H9 (cell line): ENCODE results near the gene MRPS6. TPM values are rescaled to one million over a fixed set of nuclear protein-coding genes. Genes with fewer than 3 reads are reported as not detected.

Source experiments
- DNase-seq: peaks from one replicate; pipeline ENCODE4 v3.0.0-alpha.2; 2017
- H2AFZ ChIP-seq: one replicate; pipeline ENCODE4 v1.6.1; 2013; ENCODE audit warnings: mild to moderate bottlenecking, low read length, control low read depth, moderate library complexity
- H2AK5ac ChIP-seq: 2 replicates; pipeline ENCODE4 v1.6.1; 2013; ENCODE audit warnings: low read length, control low read depth, mixed read lengths; ENCODE audit not compliant: insufficient read length
- H2BK120ac ChIP-seq: one replicate; pipeline ENCODE4 v1.6.1; 2013; ENCODE audit warnings: low read depth, mild to moderate bottlenecking, low read length, control low read depth, inconsistent platforms; ENCODE audit not compliant: poor library complexity, severe bottlenecking
- H2BK12ac ChIP-seq: 2 replicates; pipeline ENCODE4 v1.6.1; 2013; ENCODE audit warnings: low read length, control low read depth, mixed read lengths, low read depth; ENCODE audit not compliant: insufficient read length
- H2BK15ac ChIP-seq: 2 replicates; pipeline ENCODE4 v1.6.1; 2013; ENCODE audit warnings: low read depth, low read length, control low read depth
- H2BK20ac ChIP-seq: one replicate; pipeline ENCODE4 v1.6.1; 2013; ENCODE audit warnings: low read depth, mild to moderate bottlenecking, low read length, control low read depth, inconsistent platforms; ENCODE audit not compliant: poor library complexity, severe bottlenecking
- H2BK5ac ChIP-seq: 2 replicates; pipeline ENCODE4 v1.6.1; 2013; ENCODE audit warnings: low read length, control low read depth, mixed read lengths; ENCODE audit not compliant: insufficient read length
- H3K14ac ChIP-seq: 2 replicates; pipeline ENCODE4 v1.6.1; 2013; ENCODE audit warnings: low read length, control low read depth; ENCODE audit not compliant: insufficient read depth
- H3K18ac ChIP-seq: 2 replicates; pipeline ENCODE4 v1.6.1; 2013; ENCODE audit warnings: low read depth, mild to moderate bottlenecking, mixed read lengths, low read length, control low read depth; ENCODE audit not compliant: insufficient read length
- H3K23ac ChIP-seq: 2 replicates; pipeline ENCODE4 v1.6.1; 2013; ENCODE audit warnings: low read length, control low read depth, mixed read lengths, low read depth; ENCODE audit not compliant: insufficient read length
- H3K23me2 ChIP-seq: 2 replicates; pipeline ENCODE4 v1.6.1; 2013; ENCODE audit warnings: low read depth, mild to moderate bottlenecking, mixed read lengths, low read length, control low read depth; ENCODE audit not compliant: insufficient read length, poor library complexity, severe bottlenecking
- H3K27ac ChIP-seq: 2 replicates; pipeline ENCODE4 v1.5.1; 2013; ENCODE audit warnings: low read length, control low read depth, mixed read lengths, low read depth; ENCODE audit not compliant: insufficient read length
- H3K27me3 ChIP-seq: 2 replicates; pipeline ENCODE4 v1.6.1; 2013; ENCODE audit warnings: low read length, control low read depth, inconsistent platforms; ENCODE audit not compliant: insufficient read depth
- H3K4ac ChIP-seq: 2 replicates; pipeline ENCODE4 v1.6.1; 2013; ENCODE audit warnings: low read depth, mild to moderate bottlenecking, control low read depth, inconsistent platforms, low read length, moderate library complexity
- H3K4me1 ChIP-seq: 2 replicates; pipeline ENCODE4 v1.6.1; 2013; ENCODE audit warnings: low read length, control low read depth, inconsistent platforms; ENCODE audit not compliant: insufficient read depth
- H3K4me2 ChIP-seq: 2 replicates; pipeline ENCODE4 v1.6.1; 2013; ENCODE audit warnings: low read length, control low read depth, mixed read lengths; ENCODE audit not compliant: insufficient read length, insufficient read depth
- H3K56ac ChIP-seq: 2 replicates; pipeline ENCODE4 v1.6.1; 2013; ENCODE audit warnings: low read depth, mild to moderate bottlenecking, mixed read lengths, low read length, control low read depth; ENCODE audit not compliant: insufficient read length
- H3K79me1 ChIP-seq: 2 replicates; pipeline ENCODE4 v1.6.1; 2013; ENCODE audit warnings: low read depth, mild to moderate bottlenecking, moderate library complexity, low read length, control low read depth, inconsistent platforms; ENCODE audit not compliant: insufficient read depth, poor library complexity, severe bottlenecking
- H3K79me2 ChIP-seq: 2 replicates; pipeline ENCODE4 v1.6.1; 2013; ENCODE audit warnings: low read length, control low read depth, inconsistent platforms; ENCODE audit not compliant: insufficient read depth
- H3K9ac ChIP-seq: 2 replicates; pipeline ENCODE4 v1.6.1; 2013; ENCODE audit warnings: low read length, control low read depth, mixed read lengths; ENCODE audit not compliant: insufficient read length; ENCODE audit errors: extremely low read depth
- H3K9me3 ChIP-seq: one replicate; pipeline ENCODE4 v1.6.1; 2013; ENCODE audit warnings: low read depth, low read length, inconsistent platforms; ENCODE audit not compliant: control insufficient read depth
- H3T11ph ChIP-seq: one replicate; pipeline ENCODE4 v1.6.1; 2013; ENCODE audit warnings: mild to moderate bottlenecking, low read length, control low read depth, inconsistent platforms
- H4K20me1 ChIP-seq: one replicate; pipeline ENCODE4 v1.6.1; 2013; ENCODE audit not compliant: control insufficient read depth, insufficient read length, insufficient read depth
- H4K5ac ChIP-seq: 2 replicates; pipeline ENCODE4 v1.6.1; 2013; ENCODE audit warnings: low read depth, mild to moderate bottlenecking, mixed read lengths, low read length, control low read depth; ENCODE audit not compliant: insufficient read length
- H4K8ac ChIP-seq: replicated peaks from 2 replicates; pipeline ENCODE4 v1.6.1; 2013; ENCODE audit warnings: low read length, control low read depth, mixed read lengths, low read depth; ENCODE audit not compliant: insufficient read length
- H4K91ac ChIP-seq: 2 replicates; pipeline ENCODE4 v1.6.1; 2013; ENCODE audit warnings: low read depth, mild to moderate bottlenecking, moderate library complexity, mixed read lengths, low read length, control low read depth; ENCODE audit not compliant: insufficient read length
- H3K27ac Mint-ChIP-seq, 3 experiments: 2 replicates in 2 of 3; 3 replicates in 1 of 3; pipeline ENCODE4 v1.8.0; 2020 to 2021; ENCODE audit warnings: mixed read lengths in 3 of 3, mild to moderate bottlenecking in 1 of 3, moderate library complexity in 1 of 3
- H3K27me3 Mint-ChIP-seq: 2 replicates; pipeline ENCODE4 v1.8.0; 2021; ENCODE audit warnings: low read depth, mild to moderate bottlenecking, moderate library complexity, mixed read lengths
- H3K36me3 Mint-ChIP-seq, 3 experiments: 2 replicates in 2 of 3; 3 replicates in 1 of 3; pipeline ENCODE4 v1.8.0; 2020 to 2021; ENCODE audit warnings: low read depth in 3 of 3, mixed read lengths in 3 of 3; ENCODE audit not compliant: insufficient read depth in 1 of 3
- H3K4me1 Mint-ChIP-seq, 2 experiments: 2 replicates each; pipeline ENCODE4 v1.8.0; 2020; ENCODE audit warnings: mixed read lengths in 2 of 2
- H3K4me3 Mint-ChIP-seq, 2 experiments: 2 replicates in 1 of 2; 3 replicates in 1 of 2; pipeline ENCODE4 v1.8.0; 2020 to 2021; ENCODE audit warnings: mild to moderate bottlenecking in 2 of 2, mixed read lengths in 2 of 2, moderate library complexity in 1 of 2
- H3K9me3 Mint-ChIP-seq, 2 experiments: 2 replicates in 1 of 2; 3 replicates in 1 of 2; pipeline ENCODE4 v1.8.0; 2020; ENCODE audit warnings: mild to moderate bottlenecking in 2 of 2, mixed read lengths in 2 of 2, moderate library complexity in 1 of 2
- WGBS: extraction: QIAGEN DNeasy Blood & Tissue Kit; methylation state at CpG from one replicate; pipeline ENCODE4 v1.1.7; 2013; ENCODE audit warnings: missing lambda C conversion rate, low lambda C conversion rate, mixed read lengths; ENCODE audit not compliant: insufficient read length; ENCODE audit errors: extremely low coverage; 5-methylcytosine and 5-hydroxymethylcytosine counted together
- total RNA-seq: library from RNA; stranded (reverse); gene quantifications from 2 replicates; pipeline ENCODE4 v1.2.1, GENCODE V29; 2021
- TF ChIP-seq, protein P1 (sequence below): fragments of 200-600 bp; sonication (generic); conservative IDR thresholded peaks from 3 replicates; pipeline ENCODE4 v1.8.0; 2021; ENCODE audit warnings: antibody characterized with exemption, mild to moderate bottlenecking

Gene MRPS6
- total RNA-seq, 1 experiment from 2014 or later, result 83.2 TPM

DNA sequence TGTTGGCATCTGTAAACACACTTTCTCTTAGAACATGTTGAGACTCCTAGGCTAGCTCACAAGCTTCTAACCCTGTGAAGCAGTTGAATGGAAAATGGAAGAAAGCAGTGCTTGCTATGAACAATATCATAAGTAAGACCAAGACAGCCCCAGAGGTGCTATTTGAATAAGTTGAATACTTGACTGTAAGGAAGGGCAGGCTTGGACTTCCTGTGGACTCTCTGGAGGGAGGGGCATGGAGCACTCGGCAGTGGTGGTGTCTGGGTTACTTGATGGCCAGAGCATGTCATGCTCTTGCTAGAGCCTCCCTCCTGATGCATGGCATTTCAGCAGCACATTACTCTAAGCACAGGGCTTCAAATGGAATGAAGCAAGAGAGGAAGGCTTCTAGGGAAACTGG lies 60.0 kb downstream of the MRPS6 start:
- H3K23me2 ChIP-seq, result no peaks in the 10 kb centered on the region
- Mint-ChIP-seq H3K4me1 (peaks cover 48 to 54% of the 10 kb centered on the region in 2 experiments), H3K27me3 (no peaks in the 10 kb centered on the region), H3K36me3 (peaks cover 49 to 60% (median 58%) of the 10 kb centered on the region in 3 experiments), H3K9me3 (peaks cover 7 to 18% of the 10 kb centered on the region in 2 experiments), H3K27ac (no peak overlapping the region), H3K4me3 (no peak overlapping the region)
- no peak overlapping the region for H2BK15ac ChIP-seq
- no peak overlapping the region for H3T11ph ChIP-seq
- H3K4me1 ChIP-seq, result peaks cover 29% of the 10 kb centered on the region
- peaks cover 13% of the 10 kb centered on the region; the same call in 1 of the 2 replicates for H3K79me2 ChIP-seq
- TF ChIP-seq, protein P1, sequence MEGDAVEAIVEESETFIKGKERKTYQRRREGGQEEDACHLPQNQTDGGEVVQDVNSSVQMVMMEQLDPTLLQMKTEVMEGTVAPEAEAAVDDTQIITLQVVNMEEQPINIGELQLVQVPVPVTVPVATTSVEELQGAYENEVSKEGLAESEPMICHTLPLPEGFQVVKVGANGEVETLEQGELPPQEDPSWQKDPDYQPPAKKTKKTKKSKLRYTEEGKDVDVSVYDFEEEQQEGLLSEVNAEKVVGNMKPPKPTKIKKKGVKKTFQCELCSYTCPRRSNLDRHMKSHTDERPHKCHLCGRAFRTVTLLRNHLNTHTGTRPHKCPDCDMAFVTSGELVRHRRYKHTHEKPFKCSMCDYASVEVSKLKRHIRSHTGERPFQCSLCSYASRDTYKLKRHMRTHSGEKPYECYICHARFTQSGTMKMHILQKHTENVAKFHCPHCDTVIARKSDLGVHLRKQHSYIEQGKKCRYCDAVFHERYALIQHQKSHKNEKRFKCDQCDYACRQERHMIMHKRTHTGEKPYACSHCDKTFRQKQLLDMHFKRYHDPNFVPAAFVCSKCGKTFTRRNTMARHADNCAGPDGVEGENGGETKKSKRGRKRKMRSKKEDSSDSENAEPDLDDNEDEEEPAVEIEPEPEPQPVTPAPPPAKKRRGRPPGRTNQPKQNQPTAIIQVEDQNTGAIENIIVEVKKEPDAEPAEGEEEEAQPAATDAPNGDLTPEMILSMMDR, result no peak
- H2AK5ac ChIP-seq, result no peak overlapping the region
- DNase-seq, result no peak
- no peak overlapping the region for H3K9ac ChIP-seq
- no CpG with 5 or more reads among the region's 1 CpG for WGBS
- H3K4me2 ChIP-seq, result no peak overlapping the region
- H4K91ac ChIP-seq, result no peak overlapping the region
- H2BK20ac ChIP-seq, result no peak overlapping the region
- no peak overlapping the region for H3K27ac ChIP-seq
- no peak overlapping the region for H4K5ac ChIP-seq
- no peaks in the 10 kb centered on the region for H3K9me3 ChIP-seq
- H2BK5ac ChIP-seq, result no peak overlapping the region
- H2BK120ac ChIP-seq, result no peak overlapping the region
- no peak overlapping the region for H3K4ac ChIP-seq
- no peak overlapping the region for H3K18ac ChIP-seq
- no peak overlapping the region for H2AFZ ChIP-seq
- no peak overlapping the region for H3K23ac ChIP-seq
- no peak overlapping the region for H4K8ac ChIP-seq
- H3K79me1 ChIP-seq, result peaks cover 5% of the 10 kb centered on the region
- H4K20me1 ChIP-seq, result no peaks in the 10 kb centered on the region
- H3K27me3 ChIP-seq, result no peaks in the 10 kb centered on the region
- no peak overlapping the region for H2BK12ac ChIP-seq
- H3K56ac ChIP-seq, result no peak overlapping the region
- H3K14ac ChIP-seq, result no peak overlapping the region
